ENCODE data around the gene HSPA6.

DNA sequence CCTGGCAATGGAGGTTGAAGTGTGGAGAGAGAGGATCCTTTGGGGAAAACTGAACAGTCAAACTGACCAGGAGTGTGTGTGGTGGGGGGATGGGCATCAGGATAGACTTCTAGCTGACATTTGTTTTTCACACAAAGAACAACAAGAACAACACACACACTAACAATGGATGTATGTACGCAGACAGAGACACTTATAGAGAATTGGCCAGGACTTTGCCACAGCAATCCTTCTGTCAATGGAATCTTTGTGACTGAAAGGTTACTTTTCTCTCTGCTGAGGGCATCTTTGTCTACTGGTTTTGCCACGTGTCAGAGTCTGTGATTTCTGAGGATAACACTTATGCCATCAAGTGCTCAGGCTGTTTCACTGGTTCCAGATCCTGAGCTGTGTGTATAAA lies 31.5 kb upstream of the HSPA6 start:
- TF ChIP-seq CTCF (conservative IDR thresholded peaks at IDR 0.05; ENCODE audit: low read depth in 2 of 2) = no peak
- TF ChIP-seq REST (IDR thresholded peaks at IDR 0.05; ENCODE audit: unreplicated experiment) = no peak
- TF ChIP-seq CREB1 (CRISPR knock-in tag; IDR thresholded peaks at IDR 0.05; ENCODE audit: low read depth) = no peak
- no peak for TF ChIP-seq POLR2AphosphoS5 (IDR thresholded peaks at IDR 0.05; ENCODE audit: low read depth)

Data from GM23338 (cell line).